ENCODE results near the gene OTUD4.
"Not testable (repeated sequence)": the region's sequence is repeated elsewhere in the genome, so short reads cannot be mapped to it uniquely, and the experiment has no call there.

Gene OTUD4
- long read RNA-seq, full-length matches to known transcripts: 3 of 17 reads
- long read RNA-seq, partial matches to known transcripts: 1 of 17 reads
- long read RNA-seq, other reads (novel, unspliced or antisense): 13 of 17 reads

GRCh38 chr4:145180298-145181090 is at the start of gene OTUD4:
TSS of gene OTUD4 (minus strand) at chr4:145180589. CDS start at chr4:145179973, 616 bp downstream.
- Histone ChIP-seq H3K27me3 (ENCODE audit: insufficient read depth, poor library complexity, severe bottlenecking) (no peaks in the 10 kb centered on the region), H3K27ac (replicated peaks) (peak within 1 kb of the TSS; percentile 99), H3K4me3 (replicated peaks; ENCODE audit: insufficient read depth, low read length) (peak within 1 kb of the TSS; percentile 65)
- DNase-seq (ENCODE audit: low read depth in 1 of 2, low spot score in 1 of 2): peak; percentile 61 to 93
- TF ChIP-seq POLR2AphosphoS5 (IDR thresholded peaks at IDR 0.05; ENCODE audit: low read depth): peak; percentile 62
- no peak for TF ChIP-seq REST (IDR thresholded peaks at IDR 0.05; ENCODE audit: insufficient replicate concordance, low read depth)
- TF ChIP-seq GABPA (IDR thresholded peaks at IDR 0.05; ENCODE audit: low read depth): peak; percentile 11; the same call in 1 of the 2 replicates
- TF ChIP-seq CTCF (IDR thresholded peaks at IDR 0.05; ENCODE audit: insufficient read depth, low read length): no peak
- no peak for TF ChIP-seq SPI1 (IDR thresholded peaks at IDR 0.05; ENCODE audit: borderline replicate concordance, low read depth)

- not testable (repeated sequence) for DNase-seq (ENCODE audit: low read depth in 1 of 2, low spot score in 1 of 2); H3K4me3 ChIP-seq (replicated peaks; ENCODE audit: insufficient read depth, low read length); H3K27ac ChIP-seq (replicated peaks); H3K27me3 ChIP-seq (ENCODE audit: insufficient read depth, poor library complexity, severe bottlenecking)
Observed at GRCh38 chr4:145223228-145223627, 42.8 kb upstream of the OTUD4 start.

GRCh38 chr4:145221529-145221928 is 41.1 kb upstream of the OTUD4 start:
- H3K27me3 ChIP-seq (ENCODE audit: insufficient read depth, poor library complexity, severe bottlenecking); H3K4me3 ChIP-seq (replicated peaks; ENCODE audit: insufficient read depth, low read length); DNase-seq (ENCODE audit: low read depth in 1 of 2, low spot score in 1 of 2); H3K27ac ChIP-seq (replicated peaks): not testable (repeated sequence)

GRCh38 chr4:145219090-145219489 is 38.7 kb upstream of the OTUD4 start:
- H3K4me3 ChIP-seq (replicated peaks; ENCODE audit: insufficient read depth, low read length): no peak overlapping the region
- no peak for TF ChIP-seq SPI1 (IDR thresholded peaks at IDR 0.05; ENCODE audit: borderline replicate concordance, low read depth)
- TF ChIP-seq REST (IDR thresholded peaks at IDR 0.05; ENCODE audit: insufficient replicate concordance, low read depth): no peak
- TF ChIP-seq POLR2AphosphoS5 (IDR thresholded peaks at IDR 0.05; ENCODE audit: low read depth): no peak
- no peak for TF ChIP-seq CTCF (IDR thresholded peaks at IDR 0.05; ENCODE audit: insufficient read depth, low read length)
- no peak for TF ChIP-seq GABPA (IDR thresholded peaks at IDR 0.05; ENCODE audit: low read depth)
- no peak for DNase-seq (ENCODE audit: low read depth in 1 of 2, low spot score in 1 of 2)
- no peak overlapping the region for H3K27ac ChIP-seq (replicated peaks)
- H3K27me3 ChIP-seq (ENCODE audit: insufficient read depth, poor library complexity, severe bottlenecking): no peaks in the 10 kb centered on the region

Data from HL-60 (cell line).